Parietal lobe (tissue), 1 donor: ENCODE measurements around the gene LOX. TPM values are rescaled to one million over a fixed set of nuclear protein-coding genes. Genes with fewer than 3 reads are reported as not detected.

Source experiments
- total RNA-seq: library from RNA; depleted of rRNA; stranded (reverse); fragments of >200 nt; gene quantifications from one replicate; pipeline ENCODE4 v1.2.3, GENCODE V29; 2014

The LOX gene
- total RNA-seq, result 7.2 TPM

GRCh38 chr5:122078116-122079110 lies at the start of gene LOX:
Gene LOX (minus strand): TSS chr5:122078259. CDS start chr5:122077985, 274 bp downstream.

Other genes starting within 250 kb of the LOX start
- not detected for gene FTMT, start 226.4 kb downstream of the LOX start, total RNA-seq
- gene SRFBP1, start 116.3 kb downstream of the LOX start, total RNA-seq, result 31.9 TPM
- 0.94 TPM for gene ZNF474, start 51.3 kb upstream of the LOX start, total RNA-seq
- 73.6 TPM for gene SNCAIP, start 234.0 kb upstream of the LOX start, total RNA-seq